ENCODE measurements around the gene LMF2.

GRCh38 chr22:50464451-50464850 is 43.1 kb downstream of the LMF2 start:
- TF ChIP-seq CTCF (conservative IDR thresholded peaks at IDR 0.05) (no peak), EZH2 (IDR thresholded peaks at IDR 0.05; ENCODE audit: low read depth) (no peak)
